ENCODE results near the gene PYDC1.

DNA sequence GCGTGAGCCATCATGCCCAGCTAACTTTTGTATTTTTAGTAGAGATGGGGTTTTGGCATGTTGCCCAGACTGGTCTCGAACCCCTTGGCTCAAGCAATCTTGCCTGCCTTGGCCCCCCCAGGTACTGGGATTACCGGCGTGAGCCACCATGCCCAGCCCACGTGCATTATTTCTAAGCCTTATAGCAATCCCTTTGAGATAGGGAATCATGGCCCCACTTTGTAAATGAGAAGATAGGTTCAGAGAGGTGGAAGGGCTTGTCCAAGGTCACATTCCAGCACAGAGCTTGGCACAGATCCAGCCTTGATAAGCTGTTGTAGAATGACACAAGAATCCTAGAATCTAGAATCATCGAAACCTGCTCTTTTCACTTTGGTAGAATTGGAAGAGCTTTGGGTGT, 10.2 kb downstream of the PYDC1 start:
- TF ChIP-seq, protein P1, sequence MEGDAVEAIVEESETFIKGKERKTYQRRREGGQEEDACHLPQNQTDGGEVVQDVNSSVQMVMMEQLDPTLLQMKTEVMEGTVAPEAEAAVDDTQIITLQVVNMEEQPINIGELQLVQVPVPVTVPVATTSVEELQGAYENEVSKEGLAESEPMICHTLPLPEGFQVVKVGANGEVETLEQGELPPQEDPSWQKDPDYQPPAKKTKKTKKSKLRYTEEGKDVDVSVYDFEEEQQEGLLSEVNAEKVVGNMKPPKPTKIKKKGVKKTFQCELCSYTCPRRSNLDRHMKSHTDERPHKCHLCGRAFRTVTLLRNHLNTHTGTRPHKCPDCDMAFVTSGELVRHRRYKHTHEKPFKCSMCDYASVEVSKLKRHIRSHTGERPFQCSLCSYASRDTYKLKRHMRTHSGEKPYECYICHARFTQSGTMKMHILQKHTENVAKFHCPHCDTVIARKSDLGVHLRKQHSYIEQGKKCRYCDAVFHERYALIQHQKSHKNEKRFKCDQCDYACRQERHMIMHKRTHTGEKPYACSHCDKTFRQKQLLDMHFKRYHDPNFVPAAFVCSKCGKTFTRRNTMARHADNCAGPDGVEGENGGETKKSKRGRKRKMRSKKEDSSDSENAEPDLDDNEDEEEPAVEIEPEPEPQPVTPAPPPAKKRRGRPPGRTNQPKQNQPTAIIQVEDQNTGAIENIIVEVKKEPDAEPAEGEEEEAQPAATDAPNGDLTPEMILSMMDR (conservative IDR thresholded peaks at IDR 0.05; ENCODE audit: low read depth, low read length): no peak
- TF ChIP-seq EZH2 (IDR thresholded peaks at IDR 0.05; ENCODE audit: borderline replicate concordance, low read depth, low read length, poor library complexity, severe bottlenecking): no peak

Measured in A673 (cell line).